Endodermal cell (in vitro differentiated cells): ENCODE data around the gene HEXB. TPM values are rescaled to one million over a fixed set of nuclear protein-coding genes. Genes with fewer than 3 reads are reported as not detected.

Experiments
- DNase-seq: peaks from one replicate; pipeline ENCODE4 v3.0.0-alpha.2; 2017
- H3K27ac ChIP-seq: 2 replicates; pipeline ENCODE4 v1.5.1; 2013; ENCODE audit warnings: mild to moderate bottlenecking, low read depth, low read length, moderate library complexity
- H3K27me3 ChIP-seq: 2 replicates; pipeline ENCODE4 v1.6.1; 2013; ENCODE audit warnings: mild to moderate bottlenecking, low read length, moderate library complexity; ENCODE audit not compliant: insufficient read depth, control insufficient read depth, poor library complexity, severe bottlenecking
- H3K36me3 ChIP-seq: 2 replicates; pipeline ENCODE4 v1.7.0; 2013; ENCODE audit warnings: mild to moderate bottlenecking, low read length, moderate library complexity; ENCODE audit not compliant: control insufficient read depth, insufficient read depth
- H3K4me1 ChIP-seq: one replicate; pipeline ENCODE4 v1.7.0; 2013; ENCODE audit warnings: low read length; ENCODE audit not compliant: control insufficient read depth, insufficient read depth
- H3K4me3 ChIP-seq: 2 replicates; pipeline ENCODE4 v1.5.1; 2013; ENCODE audit warnings: mild to moderate bottlenecking, low read length, moderate library complexity
- H3K9ac ChIP-seq: 2 replicates; pipeline ENCODE4 v1.6.1; 2013; ENCODE audit warnings: mild to moderate bottlenecking, low read length, moderate library complexity; ENCODE audit not compliant: poor library complexity, severe bottlenecking; ENCODE audit errors: extremely low read depth
- H3K9me3 ChIP-seq: 2 replicates; pipeline ENCODE4 v1.6.1; 2013; ENCODE audit warnings: mild to moderate bottlenecking, low read length, moderate library complexity; ENCODE audit not compliant: control insufficient read depth
- H3K27ac Mint-ChIP-seq: 2 replicates; pipeline ENCODE4 v1.8.0; 2020; ENCODE audit warnings: mixed read lengths
- H3K27me3 Mint-ChIP-seq: 2 replicates; pipeline ENCODE4 v1.8.0; 2021; ENCODE audit warnings: mild to moderate bottlenecking, mixed read lengths; ENCODE audit not compliant: insufficient read depth
- H3K36me3 Mint-ChIP-seq: 2 replicates; pipeline ENCODE4 v1.8.0; 2020; ENCODE audit warnings: low read depth, mixed read lengths
- H3K4me1 Mint-ChIP-seq: 2 replicates; pipeline ENCODE4 v1.8.0; 2020; ENCODE audit warnings: mixed read lengths
- H3K4me3 Mint-ChIP-seq: 2 replicates; pipeline ENCODE4 v1.8.0; 2020; ENCODE audit warnings: mild to moderate bottlenecking, moderate library complexity, mixed read lengths
- H3K9me3 Mint-ChIP-seq: 2 replicates; pipeline ENCODE4 v1.8.0; 2020; ENCODE audit warnings: mild to moderate bottlenecking, mixed read lengths
- WGBS, 2 experiments: methylation state at CpG; one replicate each; pipeline versions ENCODE4 v1.1.5 to v1.1.7; 2013; ENCODE audit warnings: missing lambda C conversion rate in 2 of 2, mixed read lengths in 1 of 2; ENCODE audit not compliant: insufficient coverage in 1 of 2, insufficient read length in 1 of 2; 5-methylcytosine and 5-hydroxymethylcytosine counted together
- total RNA-seq, 2 donors: library from RNA; stranded (reverse); fragmentation: NEBNext Ultra II Directional in 1 of 2; extraction: Animal tissue kit (Norgen Biotek cat#: 25700) in 1 of 2; gene quantifications; 2 replicates in 1 of 2; 3 replicates in 1 of 2; pipeline ENCODE4 v1.2.1, GENCODE V29; 2021
- TF ChIP-seq, protein P1 (sequence below): fragments of 200-600 bp; sonication (generic); conservative IDR thresholded peaks from 2 replicates; pipeline ENCODE4 v1.5.0; 2021; ENCODE audit warnings: antibody characterized with exemption, mild to moderate bottlenecking

Gene HEXB
- total RNA-seq, 2 donors from 2014 or later: 68.4 to 112 TPM

DNA sequence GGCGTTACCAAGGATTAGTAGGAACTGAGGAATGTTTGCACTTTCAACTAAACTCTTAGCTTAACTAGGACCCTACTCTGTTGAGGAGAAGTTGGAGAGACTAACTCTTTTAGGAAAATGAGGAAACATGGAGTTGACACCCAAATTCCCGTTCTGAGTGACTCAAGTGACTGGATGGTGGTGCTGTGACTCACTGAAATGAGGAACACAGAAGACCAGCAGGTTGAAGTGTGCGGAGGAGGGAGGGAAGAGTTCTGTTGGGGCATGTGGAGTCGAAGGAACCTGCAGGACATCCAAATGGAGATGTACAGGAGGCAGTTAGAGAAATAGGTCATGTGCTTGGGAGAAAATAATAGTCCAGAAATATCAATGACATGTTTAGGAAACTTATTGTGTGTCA is 8.2 kb downstream of the HEXB start:
- WGBS, 2 experiments: 89 to 90% methylated on average over 3 to 4 of the region's 4 CpGs
- TF ChIP-seq, protein P1, sequence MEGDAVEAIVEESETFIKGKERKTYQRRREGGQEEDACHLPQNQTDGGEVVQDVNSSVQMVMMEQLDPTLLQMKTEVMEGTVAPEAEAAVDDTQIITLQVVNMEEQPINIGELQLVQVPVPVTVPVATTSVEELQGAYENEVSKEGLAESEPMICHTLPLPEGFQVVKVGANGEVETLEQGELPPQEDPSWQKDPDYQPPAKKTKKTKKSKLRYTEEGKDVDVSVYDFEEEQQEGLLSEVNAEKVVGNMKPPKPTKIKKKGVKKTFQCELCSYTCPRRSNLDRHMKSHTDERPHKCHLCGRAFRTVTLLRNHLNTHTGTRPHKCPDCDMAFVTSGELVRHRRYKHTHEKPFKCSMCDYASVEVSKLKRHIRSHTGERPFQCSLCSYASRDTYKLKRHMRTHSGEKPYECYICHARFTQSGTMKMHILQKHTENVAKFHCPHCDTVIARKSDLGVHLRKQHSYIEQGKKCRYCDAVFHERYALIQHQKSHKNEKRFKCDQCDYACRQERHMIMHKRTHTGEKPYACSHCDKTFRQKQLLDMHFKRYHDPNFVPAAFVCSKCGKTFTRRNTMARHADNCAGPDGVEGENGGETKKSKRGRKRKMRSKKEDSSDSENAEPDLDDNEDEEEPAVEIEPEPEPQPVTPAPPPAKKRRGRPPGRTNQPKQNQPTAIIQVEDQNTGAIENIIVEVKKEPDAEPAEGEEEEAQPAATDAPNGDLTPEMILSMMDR: no peak
- Mint-ChIP-seq H3K4me1 (peaks cover 8% of the 10 kb centered on the region), H3K4me3 (no peak overlapping the region), H3K9me3 (no peaks in the 10 kb centered on the region), H3K27ac (peak overlapping the region; percentile 19), H3K27me3 (no peaks in the 10 kb centered on the region), H3K36me3 (peaks cover 30% of the 10 kb centered on the region)
- peaks cover 39% of the 10 kb centered on the region for H3K36me3 ChIP-seq
- no peak overlapping the region for H3K9ac ChIP-seq
- no peaks in the 10 kb centered on the region for H3K9me3 ChIP-seq
- H3K4me1 ChIP-seq: no peaks in the 10 kb centered on the region
- H3K4me3 ChIP-seq: no peak overlapping the region
- no peak for DNase-seq
- H3K27ac ChIP-seq: no peak overlapping the region
- H3K27me3 ChIP-seq: no peaks in the 10 kb centered on the region

DNA sequence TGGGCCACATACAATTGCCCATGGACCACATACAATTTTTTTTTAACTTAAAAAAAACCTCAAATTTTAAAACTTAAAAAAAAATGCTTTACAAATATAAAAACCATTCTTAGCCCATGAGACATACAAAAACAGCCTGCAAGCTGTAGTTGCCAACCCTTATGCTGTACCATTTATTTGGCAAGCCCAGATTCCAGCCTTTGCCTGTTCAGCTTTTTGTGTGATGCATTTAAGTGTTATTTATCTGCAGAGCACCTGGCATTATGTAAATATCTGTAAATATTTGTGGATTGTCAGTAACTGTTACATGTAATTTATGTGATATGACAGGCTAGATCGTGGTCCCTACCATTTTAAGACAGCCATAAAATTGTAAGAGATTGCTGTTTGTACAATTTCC is 32.6 kb downstream of the HEXB start:
- H3K36me3 ChIP-seq: peaks cover 49% of the 10 kb centered on the region
- H3K9me3 Mint-ChIP-seq: no peaks in the 10 kb centered on the region
- H3K36me3 Mint-ChIP-seq: peaks cover 33% of the 10 kb centered on the region
- H3K4me1 Mint-ChIP-seq: no peaks in the 10 kb centered on the region
- H3K27me3 ChIP-seq: no peaks in the 10 kb centered on the region
- H3K9ac ChIP-seq: no peak overlapping the region
- no peak overlapping the region for H3K4me3 Mint-ChIP-seq
- peaks cover 9% of the 10 kb centered on the region for H3K9me3 ChIP-seq
- TF ChIP-seq, protein P1: no peak
- DNase-seq: no peak
- no peaks in the 10 kb centered on the region for H3K27me3 Mint-ChIP-seq
- H3K27ac Mint-ChIP-seq: no peak overlapping the region
- H3K4me3 ChIP-seq: no peak overlapping the region
- H3K4me1 ChIP-seq: no peaks in the 10 kb centered on the region
- 100% methylated on average over 1 of the region's 1 CpG; no CpG with 5 or more reads in 1 of the 2 experiments for WGBS, 2 experiments
- H3K27ac ChIP-seq: no peak overlapping the region

DNA sequence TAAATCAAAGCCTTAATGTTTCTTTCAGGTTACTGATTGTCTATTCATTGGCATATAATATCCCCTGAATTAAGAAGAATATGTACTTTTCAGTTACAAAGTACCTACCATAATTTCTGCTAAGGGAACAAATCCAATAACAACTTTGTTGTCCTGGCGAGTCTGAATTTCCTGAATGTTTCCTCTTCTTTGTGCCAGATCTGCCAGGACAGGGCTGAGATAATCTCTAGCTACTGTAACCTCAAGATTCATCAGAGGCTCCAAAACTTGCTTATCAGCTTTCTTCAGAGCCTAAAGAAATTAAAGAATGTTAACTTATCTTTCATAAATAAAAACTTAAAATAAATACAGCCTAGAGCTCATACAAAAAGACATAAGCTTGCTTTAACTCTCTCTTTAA is 37.2 kb downstream of the HEXB start:
- H3K27ac Mint-ChIP-seq: no peak overlapping the region
- 96 to 100% methylated on average over 1 of the region's 1 CpG for WGBS, 2 experiments
- H3K36me3 Mint-ChIP-seq: peaks cover 56% of the 10 kb centered on the region
- H3K4me1 Mint-ChIP-seq: peaks cover 12% of the 10 kb centered on the region
- Histone ChIP-seq H3K27me3 (no peaks in the 10 kb centered on the region), H3K4me3 (no peak overlapping the region), H3K27ac (no peak overlapping the region), H3K9me3 (peaks cover 9% of the 10 kb centered on the region), H3K36me3 (peaks cover 83% of the 10 kb centered on the region), H3K9ac (no peak overlapping the region), H3K4me1 (peaks cover 8% of the 10 kb centered on the region)
- DNase-seq: no peak
- TF ChIP-seq, protein P1: no peak
- H3K4me3 Mint-ChIP-seq: no peak overlapping the region
- no peaks in the 10 kb centered on the region for H3K27me3 Mint-ChIP-seq
- H3K9me3 Mint-ChIP-seq: no peaks in the 10 kb centered on the region
